Fibroblast of lung (primary cell): ENCODE measurements around the gene ACKR4. TPM values are rescaled to one million over a fixed set of nuclear protein-coding genes. Genes with fewer than 3 reads are reported as not detected.

ENCODE experiments used
- DNase-seq, 2 donors: peaks; one replicate each; pipeline versions ENCODE4 v3.0.0 to v3.0.0-alpha.2; 2010; ENCODE audit warnings: low read depth in 2 of 2
- H2AFZ ChIP-seq: 2 replicates; pipeline ENCODE4 v1.5.1; 2012; ENCODE audit warnings: low read length, control low read depth, inconsistent platforms
- H3K27ac ChIP-seq: 2 replicates; pipeline ENCODE4 v1.5.1; 2011; ENCODE audit warnings: low read length, control low read depth; ENCODE audit not compliant: insufficient read depth
- H3K27me3 ChIP-seq: 2 replicates; pipeline ENCODE4 v1.5.1; 2011; ENCODE audit warnings: mild to moderate bottlenecking, low read length; ENCODE audit not compliant: control insufficient read depth, insufficient read depth
- H3K36me3 ChIP-seq: 2 replicates; pipeline ENCODE4 v1.5.1; 2011; ENCODE audit warnings: low read length; ENCODE audit not compliant: control insufficient read depth, insufficient read depth
- H3K4me1 ChIP-seq: 2 replicates; pipeline ENCODE4 v1.5.1; 2011; ENCODE audit warnings: low read length; ENCODE audit not compliant: control insufficient read depth, insufficient read depth; ENCODE audit errors: extremely low read depth
- H3K4me2 ChIP-seq: 2 replicates; pipeline ENCODE4 v1.5.1; 2011; ENCODE audit warnings: low read length, control low read depth; ENCODE audit not compliant: insufficient read depth; ENCODE audit errors: extremely low read depth
- H3K4me3 ChIP-seq, 4 experiments: fragments of 200-600 bp in 1 of 4; sonication (generic) in 1 of 4; replicated peaks in 1 of 4; 2 replicates each; pipeline ENCODE4 v1.5.1; 2011 to 2016; ENCODE audit warnings: low read length in 4 of 4, low read depth in 3 of 4, mild to moderate bottlenecking in 3 of 4, control low read depth in 2 of 4, inconsistent platforms in 1 of 4, mixed read lengths in 1 of 4; ENCODE audit not compliant: insufficient read depth in 1 of 4; ENCODE audit errors: control extremely low read depth in 1 of 4
- H3K79me2 ChIP-seq: 2 replicates; pipeline ENCODE4 v1.5.1; 2012; ENCODE audit warnings: mild to moderate bottlenecking, low read length, inconsistent platforms; ENCODE audit not compliant: control insufficient read depth, insufficient read depth
- H3K9ac ChIP-seq: 2 replicates; pipeline ENCODE4 v1.5.1; 2011; ENCODE audit warnings: mild to moderate bottlenecking, low read length, control low read depth; ENCODE audit not compliant: insufficient read depth
- H3K9me3 ChIP-seq: 2 replicates; pipeline ENCODE4 v1.5.1; 2012; ENCODE audit warnings: low read depth, low read length; ENCODE audit not compliant: control insufficient read depth, insufficient read depth
- H4K20me1 ChIP-seq: 2 replicates; pipeline ENCODE4 v1.5.1; 2011; ENCODE audit warnings: low read length; ENCODE audit not compliant: control insufficient read depth, insufficient read depth; ENCODE audit errors: extremely low read depth
- EZH2 ChIP-seq: IDR thresholded peaks from 2 replicates; pipeline ENCODE4 v1.5.1; 2012; ENCODE audit warnings: low read length, control low read depth, mild to moderate bottlenecking; ENCODE audit errors: missing control alignments
- polyA plus RNA-seq, 2 donors: library from polyadenylated mRNA; depleted of rRNA in 1 of 2; stranded (reverse) in 1 of 2; unstranded in 1 of 2; fragments of >200 nt; gene quantifications; 2 replicates each; pipeline ENCODE4 v1.2.1, GENCODE V29; 2011 to 2012; ENCODE audit warnings: missing spikeins in 1 of 2
- total RNA-seq: library from RNA; depleted of rRNA; stranded (reverse); fragments of >200 nt; gene quantifications from 2 replicates; pipeline ENCODE4 v1.2.1, GENCODE V29; 2014
- TF ChIP-seq, protein P1 (sequence below), 2 donors: IDR thresholded peaks in 1 of 2; conservative IDR thresholded peaks in 1 of 2; 1 replicate in 1 of 2; 2 replicates in 1 of 2; pipeline ENCODE4 v1.5.1; 2011 to 2012; ENCODE audit warnings: low read length in 2 of 2, control low read depth in 1 of 2, inconsistent platforms in 1 of 2, low read depth in 1 of 2, mild to moderate bottlenecking in 1 of 2

Gene ACKR4
- total and polyA plus RNA-seq, 2 donors (not counting 1 experiment from before 2014, with no cell fraction given) = 11.6 to 14.9 TPM

DNA sequence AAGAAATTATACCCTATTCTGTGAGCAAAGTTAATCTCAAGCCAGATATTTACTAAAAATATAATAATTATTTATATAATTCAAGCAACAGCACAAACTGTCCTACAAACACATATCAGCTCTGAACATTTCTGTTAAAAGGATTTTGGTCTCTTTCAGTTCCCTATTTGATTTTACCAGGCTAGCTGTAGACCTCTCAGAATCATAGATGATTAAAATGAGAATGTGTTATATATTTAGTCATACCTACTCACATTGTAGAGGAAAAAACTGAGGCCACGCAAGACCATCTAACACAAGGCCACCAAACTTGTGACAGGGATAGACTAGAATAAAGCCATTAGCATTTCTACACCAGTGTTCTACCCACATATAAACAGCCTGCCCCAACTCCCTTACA is 28.5 kb downstream of the ACKR4 start:
- Histone ChIP-seq H3K27ac (no peak overlapping the region), H3K79me2 (no peaks in the 10 kb centered on the region), H3K36me3 (peaks cover 3% of the 10 kb centered on the region), H3K9me3 (no peaks in the 10 kb centered on the region), H4K20me1 (no peaks in the 10 kb centered on the region), H3K4me2 (no peak overlapping the region), H3K4me1 (peaks cover 4% of the 10 kb centered on the region), H3K27me3 (no peaks in the 10 kb centered on the region), H3K9ac (no peak overlapping the region), H2AFZ (no peak overlapping the region), H3K4me3 (no peak overlapping the region)
- DNase-seq = no peak
- no peak for TF ChIP-seq EZH2
- TF ChIP-seq, protein P1, sequence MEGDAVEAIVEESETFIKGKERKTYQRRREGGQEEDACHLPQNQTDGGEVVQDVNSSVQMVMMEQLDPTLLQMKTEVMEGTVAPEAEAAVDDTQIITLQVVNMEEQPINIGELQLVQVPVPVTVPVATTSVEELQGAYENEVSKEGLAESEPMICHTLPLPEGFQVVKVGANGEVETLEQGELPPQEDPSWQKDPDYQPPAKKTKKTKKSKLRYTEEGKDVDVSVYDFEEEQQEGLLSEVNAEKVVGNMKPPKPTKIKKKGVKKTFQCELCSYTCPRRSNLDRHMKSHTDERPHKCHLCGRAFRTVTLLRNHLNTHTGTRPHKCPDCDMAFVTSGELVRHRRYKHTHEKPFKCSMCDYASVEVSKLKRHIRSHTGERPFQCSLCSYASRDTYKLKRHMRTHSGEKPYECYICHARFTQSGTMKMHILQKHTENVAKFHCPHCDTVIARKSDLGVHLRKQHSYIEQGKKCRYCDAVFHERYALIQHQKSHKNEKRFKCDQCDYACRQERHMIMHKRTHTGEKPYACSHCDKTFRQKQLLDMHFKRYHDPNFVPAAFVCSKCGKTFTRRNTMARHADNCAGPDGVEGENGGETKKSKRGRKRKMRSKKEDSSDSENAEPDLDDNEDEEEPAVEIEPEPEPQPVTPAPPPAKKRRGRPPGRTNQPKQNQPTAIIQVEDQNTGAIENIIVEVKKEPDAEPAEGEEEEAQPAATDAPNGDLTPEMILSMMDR (conservative IDR thresholded peaks at IDR 0.05 in 1 of 2, IDR thresholded peaks at IDR 0.05 in 1 of 2; ENCODE audit: low read depth in 1 of 2, low read length in 2 of 2) = no peak

DNA sequence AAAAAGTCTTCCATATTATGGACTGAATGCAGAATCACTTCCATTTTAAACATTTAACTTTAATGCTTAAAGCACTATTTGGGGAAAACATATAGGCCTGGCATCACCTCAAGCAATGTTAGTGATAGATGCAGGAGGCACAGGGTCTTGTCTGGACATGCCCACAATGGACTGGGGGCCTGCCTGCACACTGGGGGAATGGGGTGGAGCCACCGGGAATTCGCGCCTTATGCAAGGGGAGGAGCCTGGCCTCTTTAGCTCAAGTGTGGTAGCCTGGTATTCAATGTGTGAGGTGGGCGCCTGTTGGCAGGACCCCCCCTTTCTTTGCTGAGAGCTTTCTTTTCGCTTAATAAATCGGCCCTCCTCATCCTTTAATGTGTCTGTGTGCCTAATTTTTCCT is 29.9 kb downstream of the ACKR4 start:
- no peaks in the 10 kb centered on the region for H3K27me3 ChIP-seq
- H2AFZ ChIP-seq = no peak overlapping the region
- no peaks in the 10 kb centered on the region for H3K79me2 ChIP-seq
- H3K4me1 ChIP-seq = peaks cover 4% of the 10 kb centered on the region
- H4K20me1 ChIP-seq = no peaks in the 10 kb centered on the region
- no peak overlapping the region for H3K4me2 ChIP-seq
- TF ChIP-seq EZH2 = no peak
- TF ChIP-seq, protein P1 (conservative IDR thresholded peaks at IDR 0.05 in 1 of 2, IDR thresholded peaks at IDR 0.05 in 1 of 2; ENCODE audit: low read depth in 1 of 2, low read length in 2 of 2) = no peak
- H3K36me3 ChIP-seq = peaks cover 3% of the 10 kb centered on the region
- DNase-seq = no peak
- no peak overlapping the region for H3K27ac ChIP-seq
- no peak overlapping the region for H3K4me3 ChIP-seq
- H3K9ac ChIP-seq = no peak overlapping the region
- no peaks in the 10 kb centered on the region for H3K9me3 ChIP-seq

DNA sequence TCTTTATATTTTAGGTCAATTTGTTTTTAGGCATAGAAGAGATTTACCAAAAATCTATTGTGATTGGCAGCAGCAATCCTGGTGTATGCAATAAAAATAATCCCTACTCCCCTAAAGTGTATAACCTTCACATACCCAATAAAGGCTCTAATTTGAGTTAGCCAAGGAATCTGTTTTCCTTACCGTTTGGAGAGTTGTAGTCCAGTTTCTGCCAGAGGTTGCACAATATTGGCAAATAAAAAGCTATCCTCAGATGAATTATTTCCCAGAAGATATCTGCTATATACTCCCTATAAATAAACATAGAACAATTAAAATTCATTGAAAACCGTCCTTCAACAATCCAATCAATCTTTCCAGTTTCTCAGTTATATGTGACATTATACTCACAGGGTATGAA is 31.1 kb downstream of the ACKR4 start:
- Histone ChIP-seq H3K4me1 (peaks cover 4% of the 10 kb centered on the region), H3K36me3 (peaks cover 3% of the 10 kb centered on the region), H2AFZ (no peak overlapping the region), H3K79me2 (no peaks in the 10 kb centered on the region), H3K9me3 (no peaks in the 10 kb centered on the region), H4K20me1 (no peaks in the 10 kb centered on the region), H3K4me2 (no peak overlapping the region), H3K9ac (no peak overlapping the region), H3K27me3 (no peaks in the 10 kb centered on the region), H3K27ac (no peak overlapping the region), H3K4me3 (no peak overlapping the region)
- TF ChIP-seq EZH2 = no peak
- TF ChIP-seq, protein P1 (conservative IDR thresholded peaks at IDR 0.05 in 1 of 2, IDR thresholded peaks at IDR 0.05 in 1 of 2; ENCODE audit: low read depth in 1 of 2, low read length in 2 of 2) = no peak
- peak in 1 of 2 donors; percentile 19 for DNase-seq
